GM21447 (cell line): Measurements from ENCODE around the gene ADCY6.
A peak's percentile ranks its signal among the peaks of the same experiment; 100 is the strongest.
"Not testable (repeated sequence)": the region's sequence is repeated elsewhere in the genome, so short reads cannot be mapped to it uniquely, and the experiment has no call there.

Experiments
- ATAC-seq: cut with Tn5 transposase; IDR thresholded peaks from one replicate; pipeline ENCODE4 v1.9.1; 2021; ENCODE audit not compliant: unreplicated experiment

Gene ADCY6

DNA sequence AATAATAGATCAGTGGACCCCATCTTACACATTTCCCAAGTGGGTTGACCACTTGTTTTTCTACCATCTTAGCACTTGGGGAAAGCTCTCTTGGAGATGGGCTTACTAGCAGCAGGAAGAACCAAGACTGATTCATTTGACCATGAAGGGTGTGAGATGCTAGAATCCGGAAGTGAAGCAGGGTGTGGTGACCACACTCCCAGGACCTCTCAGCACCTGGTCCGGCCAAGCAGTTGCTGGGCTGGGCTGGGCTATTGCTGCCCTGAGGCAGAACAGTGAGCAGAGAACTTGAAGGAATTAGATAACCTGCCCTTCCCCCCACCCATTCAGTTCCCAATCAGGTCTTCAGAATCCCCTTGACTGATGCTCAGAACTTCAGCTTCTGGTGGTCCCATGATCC is 24.4 kb downstream of the ADCY6 start:
- no peak for ATAC-seq

DNA sequence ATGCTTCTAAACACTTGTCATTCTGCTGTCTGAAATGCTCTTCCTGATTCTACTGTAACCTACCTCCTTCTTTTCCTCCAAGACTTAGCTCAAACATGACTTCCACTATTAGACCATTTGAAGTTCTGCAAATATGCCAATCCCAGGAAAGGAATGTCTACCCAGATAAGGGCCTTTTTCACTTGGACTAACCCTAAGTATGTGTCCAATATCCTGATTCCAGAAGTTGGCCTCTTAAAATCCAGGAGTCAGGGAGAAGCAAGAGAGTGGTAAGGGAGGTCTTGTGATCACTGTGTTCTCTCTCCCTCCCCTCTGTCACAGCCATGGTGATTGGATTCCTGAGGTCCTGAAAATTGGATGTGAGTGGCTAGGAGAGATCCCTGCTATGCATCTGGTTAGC is 30.2 kb downstream of the ADCY6 start:
- ATAC-seq: no peak

DNA sequence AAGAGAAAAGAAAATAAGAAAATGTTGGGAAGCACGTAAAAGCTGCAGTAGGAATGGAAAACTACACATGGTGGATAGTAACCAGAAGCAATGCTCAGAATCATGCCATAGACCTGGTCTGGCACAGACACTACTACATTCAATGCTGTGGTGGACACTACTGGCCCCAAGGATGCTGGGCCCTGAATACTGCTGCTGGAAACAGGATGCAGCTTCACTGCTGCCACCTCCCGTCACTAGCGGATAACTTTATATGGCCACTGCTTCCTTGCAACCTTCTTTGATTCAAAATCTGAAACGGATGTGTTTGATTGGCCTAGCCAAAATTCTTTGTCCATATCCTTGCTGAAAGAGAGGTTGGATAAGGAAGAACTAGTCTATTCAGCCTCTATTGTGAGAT is 30.7 kb downstream of the ADCY6 start:
- no peak for ATAC-seq

DNA sequence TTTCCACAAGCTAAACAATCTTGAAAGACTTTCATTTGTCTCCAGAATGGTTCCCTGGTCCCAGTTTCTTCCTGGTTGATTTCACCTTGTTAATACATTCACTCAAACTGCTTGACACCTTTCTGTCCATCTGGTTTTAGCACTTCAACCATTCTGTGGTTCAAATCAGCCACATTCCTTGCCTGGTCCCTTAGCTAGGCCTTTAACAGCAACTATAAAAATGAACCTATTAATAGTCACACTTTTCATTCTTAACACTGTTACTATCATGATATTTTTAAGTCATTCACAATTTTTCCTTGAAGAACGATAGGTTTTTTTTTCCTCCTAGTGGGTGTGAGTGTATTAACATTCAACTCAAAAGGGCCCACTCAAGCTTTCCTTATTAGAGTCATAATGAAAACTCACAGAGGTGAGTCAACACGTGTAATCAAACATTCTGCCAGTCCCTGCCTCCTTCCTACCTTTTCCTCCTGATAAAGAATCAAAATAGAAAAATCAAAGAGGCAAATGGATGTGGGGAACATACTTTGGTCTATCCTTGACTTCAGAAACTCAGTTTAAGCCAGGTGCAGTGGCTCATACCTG is 38.0 kb downstream of the ADCY6 start:
- ATAC-seq: no peak

DNA sequence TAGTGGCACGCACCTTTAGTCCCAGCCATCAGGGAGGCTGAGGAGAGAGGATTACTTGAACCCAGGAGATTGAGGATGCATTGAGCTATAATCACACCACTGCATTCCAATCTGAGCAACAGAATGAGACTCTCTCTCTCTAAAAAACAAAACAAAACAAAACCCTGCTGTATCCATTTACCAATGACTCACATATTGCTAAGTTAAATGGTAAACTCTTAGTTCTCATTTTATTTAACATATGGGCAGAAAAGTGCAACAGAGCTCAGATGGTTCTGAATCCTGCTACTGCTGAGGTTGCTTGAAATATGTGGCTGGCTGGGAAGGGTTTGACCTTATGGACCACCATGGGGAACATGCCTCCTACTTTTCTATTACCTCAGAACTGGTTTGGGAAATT is 38.7 kb downstream of the ADCY6 start:
- ATAC-seq: no peak

DNA sequence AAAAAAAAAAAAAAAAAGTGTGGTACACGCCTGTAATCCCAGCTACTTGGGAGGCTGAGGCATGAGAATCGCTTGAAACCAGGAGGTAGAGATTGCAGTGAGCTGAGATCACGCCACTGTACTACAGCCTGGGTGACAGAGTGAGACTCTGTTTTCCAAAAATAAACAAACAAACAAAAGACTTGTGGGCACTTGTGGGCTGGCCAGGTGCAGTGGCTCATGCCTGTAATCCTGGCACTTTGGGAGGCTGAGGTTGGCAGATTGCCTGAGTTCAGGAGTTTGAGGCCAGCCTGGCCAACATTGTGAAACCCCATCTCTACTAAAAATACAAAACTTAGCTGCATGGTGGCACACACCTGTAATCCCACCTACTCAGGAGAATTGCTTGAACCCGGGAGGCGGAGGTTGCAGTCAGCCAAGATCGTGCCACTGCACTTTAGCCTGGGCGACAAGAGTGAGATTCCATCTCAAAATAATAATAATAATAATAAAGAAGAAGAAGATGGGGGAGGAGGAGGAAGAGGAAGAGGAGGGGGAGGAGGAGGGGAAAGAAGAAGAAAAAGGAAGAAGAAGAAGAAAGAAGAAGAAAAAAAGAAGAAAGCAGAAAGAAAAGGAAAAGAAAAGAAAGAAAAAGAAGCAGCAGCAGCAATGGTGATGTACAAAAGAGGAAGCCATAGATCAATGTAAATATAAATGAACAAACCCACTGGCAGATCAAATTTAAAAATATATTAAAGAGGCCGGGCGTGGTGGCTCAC is 44.5 kb downstream of the ADCY6 start:
- no peak for ATAC-seq

DNA sequence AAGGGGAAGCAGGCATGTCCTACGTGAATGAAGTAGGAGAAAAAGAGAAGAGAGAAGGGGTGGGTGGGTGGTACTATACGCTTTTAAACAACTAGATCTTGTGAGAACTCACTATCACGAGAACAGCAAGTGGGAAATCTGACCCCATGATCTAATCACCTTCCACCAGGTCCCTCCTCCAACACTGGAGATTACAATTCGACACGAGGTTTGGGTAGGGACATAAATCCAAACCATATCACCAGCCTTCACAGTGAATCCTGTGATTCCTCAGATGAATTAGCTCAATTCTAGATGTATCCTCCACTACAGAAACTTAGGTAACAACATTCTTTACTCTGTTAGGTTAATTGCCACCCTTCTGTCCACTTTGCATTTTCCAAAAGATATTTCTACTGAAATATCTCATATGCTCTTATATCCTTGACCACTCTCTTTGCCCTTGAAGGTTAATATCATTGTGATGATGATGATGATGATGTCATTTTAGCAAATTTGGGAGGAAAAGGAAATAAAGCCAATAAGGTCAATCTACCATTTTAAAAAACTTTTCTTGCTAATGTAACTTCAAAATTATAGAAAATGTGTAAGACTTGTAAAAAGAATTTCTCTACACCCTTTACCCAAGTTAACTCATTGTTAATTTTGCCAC is 49.1 kb downstream of the ADCY6 start:
- no peak for ATAC-seq

DNA sequence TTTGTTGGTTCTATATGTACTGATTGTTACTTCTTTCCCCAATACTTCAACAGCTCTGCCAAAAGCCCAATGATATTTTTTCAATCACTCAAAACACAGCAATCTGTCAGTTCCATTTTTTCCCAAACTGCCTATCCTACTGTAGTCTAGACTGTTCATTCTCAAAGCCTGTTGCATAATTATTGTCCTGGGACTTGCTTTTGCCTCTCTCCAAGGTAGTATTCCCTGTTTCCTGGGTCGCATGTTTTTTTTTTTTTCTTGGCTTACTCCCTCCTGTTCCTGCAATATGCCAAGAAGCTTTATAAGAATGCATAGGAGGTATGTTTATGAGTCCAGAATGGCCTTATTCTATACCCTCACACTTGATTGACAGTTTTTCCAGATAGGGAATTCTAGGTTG is 52.4 kb downstream of the ADCY6 start:
- no peak for ATAC-seq

DNA sequence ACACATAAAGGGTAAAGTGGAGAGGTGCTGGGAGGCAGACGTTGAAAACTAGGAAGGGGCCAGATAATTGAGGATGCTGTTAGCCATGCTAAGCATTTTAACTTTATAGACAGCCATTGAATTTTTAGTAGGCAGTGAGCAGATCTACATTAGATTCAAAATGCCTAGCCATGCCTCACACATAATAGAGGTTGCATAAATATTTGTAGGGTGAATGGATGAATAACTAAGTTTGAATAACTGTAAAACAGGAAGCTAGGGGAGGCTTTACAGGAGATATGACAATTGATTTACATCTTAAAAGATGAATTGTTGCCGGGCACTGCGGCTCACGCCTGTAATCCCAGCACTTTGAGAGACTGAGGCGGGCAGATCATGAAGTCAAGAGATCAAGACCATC is 60.1 kb downstream of the ADCY6 start:
- ATAC-seq: no peak

DNA sequence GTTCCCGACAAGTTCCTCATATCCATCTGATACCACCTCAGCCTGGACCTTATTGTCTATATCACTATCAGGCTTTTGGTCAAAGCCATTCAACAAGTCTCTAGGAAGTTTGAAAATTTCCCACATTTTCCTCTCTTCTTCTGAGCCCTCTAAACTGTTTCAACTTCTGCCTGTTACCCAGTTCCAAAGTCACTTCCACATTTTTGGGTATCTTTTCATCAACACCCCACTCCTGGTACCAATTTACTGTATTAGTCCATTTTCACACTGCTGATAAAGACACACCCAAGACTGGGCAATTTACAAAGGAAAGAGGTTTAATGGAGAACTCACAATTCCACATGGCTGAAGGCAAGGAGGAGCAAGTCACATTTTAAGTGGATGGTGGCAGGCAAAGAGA is 68.2 kb downstream of the ADCY6 start:
- not testable (repeated sequence) for ATAC-seq

DNA sequence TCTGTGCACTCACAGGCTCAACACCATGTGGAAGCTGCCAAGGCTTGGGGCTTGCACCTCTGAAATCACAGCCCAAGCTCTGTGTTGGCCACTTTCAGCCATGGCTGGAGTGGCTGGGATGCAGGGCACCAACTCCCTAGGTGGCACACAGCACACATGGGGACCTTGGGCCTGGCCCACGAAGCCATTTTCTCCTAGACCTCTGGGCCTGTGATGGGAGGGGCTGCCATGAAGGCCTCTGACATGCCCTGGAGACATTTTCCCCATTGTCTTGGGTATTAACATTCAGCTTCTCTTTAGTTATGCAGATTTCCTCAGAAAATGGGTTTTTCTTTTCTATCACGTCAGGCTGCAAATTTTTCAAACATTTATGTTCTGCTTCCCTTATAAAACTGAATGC is 68.7 kb downstream of the ADCY6 start:
- not testable (repeated sequence) for ATAC-seq

DNA sequence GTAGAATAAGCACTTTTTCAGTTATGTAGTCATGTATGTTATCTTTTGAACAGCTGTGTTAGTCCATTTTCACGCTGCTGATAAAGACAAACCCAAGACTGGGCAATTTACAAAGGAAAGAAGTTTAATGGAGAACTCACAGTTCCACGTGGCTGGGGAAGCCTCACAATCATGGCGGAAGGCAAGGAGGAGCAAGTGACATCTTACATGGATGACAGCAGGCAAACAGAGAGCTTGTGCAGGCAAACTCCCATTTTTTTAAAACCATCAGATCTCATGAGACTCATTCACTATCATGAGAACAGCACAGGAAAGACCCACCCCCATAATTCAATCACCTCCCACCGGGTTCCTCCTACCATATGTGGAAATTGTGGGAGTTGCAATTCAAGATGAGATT is 69.9 kb downstream of the ADCY6 start:
- not testable (repeated sequence) for ATAC-seq

DNA sequence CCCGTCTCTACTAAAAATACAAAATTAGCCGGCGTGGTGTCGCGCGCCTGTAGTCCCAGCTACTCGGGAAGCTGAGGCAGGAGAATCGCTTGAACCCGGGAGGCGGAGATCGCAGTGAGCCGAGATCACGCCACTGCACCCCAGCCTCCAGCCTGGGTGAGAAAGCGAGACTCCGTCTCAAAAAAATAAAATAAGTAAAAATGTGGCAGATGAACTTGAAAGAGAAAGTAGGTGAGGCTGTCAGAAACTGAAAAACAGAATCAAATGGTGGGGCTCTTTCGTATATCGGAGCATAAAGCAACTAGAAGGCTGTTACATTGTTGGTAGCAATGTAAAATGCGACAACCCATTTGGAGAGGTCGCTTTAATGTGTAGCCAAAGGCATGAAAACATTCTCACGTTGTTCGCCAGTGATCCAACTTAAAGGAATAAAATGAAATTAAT is 71.6 kb downstream of the ADCY6 start:
- ATAC-seq: peak; percentile 1

DNA sequence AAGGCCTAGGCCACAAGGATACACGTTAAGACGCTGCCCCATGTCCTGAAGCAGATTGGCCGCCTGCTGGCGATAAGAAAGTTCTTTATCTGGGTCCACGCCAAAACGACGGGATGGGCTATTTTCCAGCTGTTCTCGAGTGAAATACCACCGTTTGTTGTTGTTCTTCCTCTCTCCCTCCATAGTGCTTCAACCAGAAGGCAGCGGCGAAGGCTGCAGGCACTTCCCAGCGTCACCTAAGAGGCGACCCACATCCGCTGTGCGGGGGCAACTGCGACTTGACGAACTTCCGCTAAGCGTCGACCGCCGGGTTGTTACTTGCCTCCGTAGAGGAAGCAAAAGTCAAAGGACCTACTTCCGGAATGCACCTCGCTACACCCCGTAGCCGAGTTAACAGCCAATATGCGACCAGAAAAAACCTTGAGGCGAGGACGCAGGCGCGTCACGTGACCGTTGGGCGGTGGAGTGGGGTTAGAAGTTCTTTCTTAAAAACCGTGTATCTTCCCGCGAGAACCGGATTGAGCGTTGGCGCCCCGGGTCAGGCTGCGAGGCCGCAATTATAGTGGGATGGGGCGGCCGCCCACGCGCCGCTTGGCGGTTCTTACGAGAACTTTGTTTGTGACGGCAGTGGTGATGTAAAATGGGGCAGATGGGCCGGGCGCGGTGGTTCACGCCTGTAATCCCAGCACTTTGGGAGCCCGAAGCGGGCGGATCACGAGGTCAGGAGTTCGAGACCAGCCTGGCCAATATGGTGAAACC is 72.2 kb downstream of the ADCY6 start, which contains the start of gene CCNT1:
CCNT1 (minus strand) TSS at position 215 of the 759 bp plus-strand sequence; CDS start at position 183, 32 bp downstream.
- peak; percentile 96 for ATAC-seq
